Stomach smooth muscle (tissue), 2 donors: Measurements from ENCODE around the gene GOLGA8K.
"Not testable (repeated sequence)": the region's sequence is repeated elsewhere in the genome, so short reads cannot be mapped to it uniquely, and the experiment has no call there.

Experiments
- H3K27ac ChIP-seq: one replicate; pipeline ENCODE4 v1.7.0; 2013; ENCODE audit warnings: mild to moderate bottlenecking, low read length, inconsistent platforms
- H3K27me3 ChIP-seq, 2 donors: one replicate each; pipeline ENCODE4 v1.7.0; 2013; ENCODE audit warnings: low read length in 2 of 2; ENCODE audit not compliant: insufficient read depth in 2 of 2, control insufficient read depth in 1 of 2
- H3K36me3 ChIP-seq, 2 donors: one replicate each; pipeline ENCODE4 v1.7.0; 2013; ENCODE audit warnings: low read length in 2 of 2; ENCODE audit not compliant: control insufficient read depth in 2 of 2, insufficient read depth in 2 of 2
- H3K4me1 ChIP-seq: one replicate; pipeline ENCODE4 v1.7.0; 2013; ENCODE audit warnings: low read length; ENCODE audit not compliant: control insufficient read depth, insufficient read depth
- H3K4me3 ChIP-seq, 2 donors: one replicate each; pipeline ENCODE4 v1.7.0; 2013; ENCODE audit warnings: low read length in 2 of 2
- H3K9ac ChIP-seq, 2 donors: one replicate each; pipeline ENCODE4 v1.7.0; 2013; ENCODE audit warnings: low read length in 2 of 2, mild to moderate bottlenecking in 1 of 2
- H3K9me3 ChIP-seq, 2 donors: one replicate each; pipeline ENCODE4 v1.7.0; 2013; ENCODE audit warnings: low read length in 2 of 2; ENCODE audit not compliant: control insufficient read depth in 2 of 2
- donor health status: healthy.
- donor health status: Pancreatic carcinoma.

The GOLGA8K gene

GRCh38 chr15:32373707-32374106 is 29.4 kb downstream of the GOLGA8K start:
- H3K9ac ChIP-seq, H3K27me3 ChIP-seq, H3K36me3 ChIP-seq, H3K4me1 ChIP-seq, H3K27ac ChIP-seq, H3K9me3 ChIP-seq, H3K4me3 ChIP-seq: not testable (repeated sequence)

GRCh38 chr15:32372075-32372474 is 31.0 kb downstream of the GOLGA8K start:
- not testable (repeated sequence) for H3K9ac ChIP-seq, H3K36me3 ChIP-seq, H3K27ac ChIP-seq, H3K4me3 ChIP-seq, H3K4me1 ChIP-seq, H3K9me3 ChIP-seq, H3K27me3 ChIP-seq

- not testable (repeated sequence) for H3K4me1 ChIP-seq, H3K9me3 ChIP-seq, H3K36me3 ChIP-seq, H3K27ac ChIP-seq, H3K9ac ChIP-seq, H3K4me3 ChIP-seq, H3K27me3 ChIP-seq
Measured at GRCh38 chr15:32370526-32370925, 32.6 kb downstream of the GOLGA8K start.

GRCh38 chr15:32370064-32370463 is 33.0 kb downstream of the GOLGA8K start:
- not testable (repeated sequence) for H3K27me3 ChIP-seq, H3K4me3 ChIP-seq, H3K4me1 ChIP-seq, H3K36me3 ChIP-seq, H3K9ac ChIP-seq, H3K27ac ChIP-seq, H3K9me3 ChIP-seq

- H3K36me3 ChIP-seq, H3K4me1 ChIP-seq, H3K4me3 ChIP-seq, H3K27ac ChIP-seq, H3K9ac ChIP-seq, H3K27me3 ChIP-seq, H3K9me3 ChIP-seq: not testable (repeated sequence)
Measured at GRCh38 chr15:32366492-32366891, 36.6 kb downstream of the GOLGA8K start.

GRCh38 chr15:32365955-32366354 is 37.1 kb downstream of the GOLGA8K start:
- not testable (repeated sequence) for H3K9me3 ChIP-seq, H3K4me3 ChIP-seq, H3K27me3 ChIP-seq, H3K36me3 ChIP-seq, H3K4me1 ChIP-seq, H3K27ac ChIP-seq, H3K9ac ChIP-seq

- H3K4me1 ChIP-seq, H3K9me3 ChIP-seq, H3K27me3 ChIP-seq, H3K4me3 ChIP-seq, H3K27ac ChIP-seq, H3K9ac ChIP-seq, H3K36me3 ChIP-seq: not testable (repeated sequence)
Measured at GRCh38 chr15:32364944-32365343, 38.1 kb downstream of the GOLGA8K start.

GRCh38 chr15:32363449-32363848 is 39.6 kb downstream of the GOLGA8K start:
- H3K27ac ChIP-seq, H3K4me3 ChIP-seq, H3K36me3 ChIP-seq, H3K4me1 ChIP-seq, H3K9ac ChIP-seq, H3K27me3 ChIP-seq, H3K9me3 ChIP-seq: not testable (repeated sequence)

GRCh38 chr15:32361662-32362061 is 41.4 kb downstream of the GOLGA8K start:
- H3K4me3 ChIP-seq, H3K9ac ChIP-seq, H3K27ac ChIP-seq, H3K36me3 ChIP-seq, H3K4me1 ChIP-seq, H3K27me3 ChIP-seq, H3K9me3 ChIP-seq: not testable (repeated sequence)

- not testable (repeated sequence) for H3K9ac ChIP-seq, H3K4me1 ChIP-seq, H3K4me3 ChIP-seq, H3K9me3 ChIP-seq, H3K36me3 ChIP-seq, H3K27me3 ChIP-seq, H3K27ac ChIP-seq
Measured at GRCh38 chr15:32358462-32358861, 44.6 kb downstream of the GOLGA8K start.

GRCh38 chr15:32356909-32357308 is 46.2 kb downstream of the GOLGA8K start:
- not testable (repeated sequence) for H3K27ac ChIP-seq, H3K27me3 ChIP-seq, H3K36me3 ChIP-seq, H3K4me3 ChIP-seq, H3K9me3 ChIP-seq, H3K4me1 ChIP-seq, H3K9ac ChIP-seq

GRCh38 chr15:32352748-32353147 is 50.3 kb downstream of the GOLGA8K start:
- not testable (repeated sequence) for H3K9me3 ChIP-seq, H3K36me3 ChIP-seq, H3K27me3 ChIP-seq, H3K27ac ChIP-seq, H3K9ac ChIP-seq, H3K4me1 ChIP-seq, H3K4me3 ChIP-seq
